Uterus (tissue), 4 donors: ENCODE measurements around the gene CIB4. TPM values are rescaled to one million over a fixed set of nuclear protein-coding genes. Genes with fewer than 3 reads are reported as not detected.
A peak's percentile ranks its signal among the peaks of the same experiment; 100 is the strongest.

Experiments
- DNase-seq, 2 donors: peaks; one replicate each; pipeline ENCODE4 v3.0.0-alpha.2; 2019 to 2020
- H3K27ac ChIP-seq, 2 donors: fragments of 200-600 bp; sonication (generic); 1 replicate in 1 of 2; 2 replicates in 1 of 2; pipeline ENCODE4 v1.5.1; 2016 to 2018
- H3K27me3 ChIP-seq, 2 donors: fragments of 200-600 bp; sonication (generic); one replicate each; pipeline ENCODE4 v1.5.1; 2018 to 2019; ENCODE audit warnings: control low read depth in 1 of 2
- H3K36me3 ChIP-seq, 2 donors: fragments of 200-600 bp; sonication (generic); one replicate each; pipeline ENCODE4 v1.5.1; 2019; ENCODE audit warnings: control low read depth in 1 of 2
- H3K4me1 ChIP-seq, 2 donors: fragments of 200-600 bp; sonication (generic); one replicate each; pipeline ENCODE4 v1.5.1; 2018 to 2019; ENCODE audit warnings: control low read depth in 1 of 2
- H3K4me3 ChIP-seq, 2 donors: fragments of 200-600 bp; sonication (generic); 1 replicate in 1 of 2; 2 replicates in 1 of 2; pipeline ENCODE4 v1.5.1; 2018 to 2019; ENCODE audit warnings: mild to moderate bottlenecking in 1 of 2
- H3K9me3 ChIP-seq, 2 donors: fragments of 200-600 bp; sonication (generic); one replicate each; pipeline ENCODE4 v1.5.1; 2019; ENCODE audit warnings: control low read depth in 1 of 2
- CTCF ChIP-seq, 4 experiments: fragments of 200-600 bp in 2 of 4; fragments of 450-650 bp in 2 of 4; sonication (generic) in 2 of 4; IDR thresholded peaks; one replicate each; pipeline ENCODE4 v1.5.1; 2016 to 2019; ENCODE audit warnings: antibody characterized with exemption in 4 of 4, mild to moderate bottlenecking in 2 of 4, moderate library complexity in 1 of 4
- POLR2A ChIP-seq, 2 donors: fragments of 450-650 bp; IDR thresholded peaks; one replicate each; pipeline ENCODE4 v1.6.1; 2016; ENCODE audit warnings: antibody characterized with exemption in 2 of 2, mild to moderate bottlenecking in 1 of 2, moderate library complexity in 1 of 2
- intact Hi-C: fragments of 100-400 bp; cut with DNase I; formaldehyde crosslinking; loops from one replicate; pipeline ENCODE4 v1.15.1; 2023; ENCODE audit warnings: low total_unique reads
- total RNA-seq, 4 donors: library from RNA; depleted of rRNA in 3 of 4; stranded (reverse); fragments of >200 nt in 3 of 4; gene quantifications; one replicate each; pipeline versions ENCODE4 v1.1.0 to v1.2.4, GENCODE V29; 2014 to 2023
- donor health status: DM: yes; HTN: yes; CAD: no.

Gene CIB4
- total RNA-seq, 4 donors from 2014 or later, result 0.61 TPM; not detected in 3

GRCh38 chr2:26578113-26578458, 63.1 kb downstream of the CIB4 start:
- TF ChIP-seq CTCF (IDR thresholded peaks at IDR 0.05) (no peak), POLR2A (IDR thresholded peaks at IDR 0.05) (no peak)
- Histone ChIP-seq H3K9me3 (no peaks in the 10 kb centered on the region), H3K36me3 (no peaks in the 10 kb centered on the region), H3K4me1 (no peaks in the 10 kb centered on the region), H3K27me3 (no peaks in the 10 kb centered on the region), H3K4me3 (no peak overlapping the region), H3K27ac (no peak overlapping the region)
- DNase-seq, result no peak
- intact Hi-C loops, result no loop called here

- DNase-seq, result peak; percentile 26 to 50
- intact Hi-C loops, result no loop called here
- no peak for TF ChIP-seq POLR2A (IDR thresholded peaks at IDR 0.05)
- TF ChIP-seq CTCF (IDR thresholded peaks at IDR 0.05), result peak; percentile 78 to 86 (median 80)
- no peak overlapping the region for H3K4me3 ChIP-seq
- no peaks in the 10 kb centered on the region for H3K27me3 ChIP-seq
- no peak overlapping the region for H3K27ac ChIP-seq
- H3K9me3 ChIP-seq, result no peaks in the 10 kb centered on the region
- H3K36me3 ChIP-seq, result no peaks in the 10 kb centered on the region
- no peaks in the 10 kb centered on the region for H3K4me1 ChIP-seq
Observed at GRCh38 chr2:26577442-26578112, 63.6 kb downstream of the CIB4 start.

GRCh38 chr2:26576565-26577441, 64.4 kb downstream of the CIB4 start:
- no peak for TF ChIP-seq CTCF (IDR thresholded peaks at IDR 0.05)
- no peak for TF ChIP-seq POLR2A (IDR thresholded peaks at IDR 0.05)
- Histone ChIP-seq H3K9me3 (no peaks in the 10 kb centered on the region), H3K27ac (no peak overlapping the region), H3K4me1 (no peaks in the 10 kb centered on the region), H3K27me3 (no peaks in the 10 kb centered on the region), H3K36me3 (no peaks in the 10 kb centered on the region), H3K4me3 (no peak overlapping the region)
- intact Hi-C loops, result no loop called here
- DNase-seq, result no peak

- Histone ChIP-seq H3K9me3 (no peaks in the 10 kb centered on the region), H3K27me3 (no peaks in the 10 kb centered on the region), H3K27ac (no peak overlapping the region), H3K36me3 (no peaks in the 10 kb centered on the region), H3K4me1 (no peaks in the 10 kb centered on the region), H3K4me3 (no peak overlapping the region)
- TF ChIP-seq POLR2A (IDR thresholded peaks at IDR 0.05) (no peak), CTCF (IDR thresholded peaks at IDR 0.05) (no peak)
- intact Hi-C loops, result no loop called here
- no peak for DNase-seq
Observed at GRCh38 chr2:26575836-26576564, 65.2 kb downstream of the CIB4 start.
